ENCODE results near the gene STEAP2.

DNA sequence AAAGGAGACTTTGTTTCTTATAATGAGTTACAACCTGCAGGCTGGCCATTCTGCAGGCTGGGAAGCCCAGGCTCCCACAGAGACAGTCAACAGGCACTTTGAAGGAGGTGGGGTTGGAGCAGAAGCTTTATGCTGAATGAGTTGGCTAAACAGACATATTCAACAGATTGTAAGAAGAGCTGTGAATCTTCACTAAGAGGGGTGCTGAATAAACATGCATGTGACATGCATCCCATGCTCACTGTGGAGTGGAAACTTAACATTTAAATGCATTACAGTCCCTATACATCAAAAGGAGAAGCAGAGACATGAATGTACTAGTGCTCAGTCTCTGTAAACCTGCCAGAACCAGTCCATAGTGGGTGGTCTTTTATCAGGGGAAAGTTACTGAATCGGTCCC, 32.0 kb downstream of the STEAP2 start:
- TF ChIP-seq, protein P1, sequence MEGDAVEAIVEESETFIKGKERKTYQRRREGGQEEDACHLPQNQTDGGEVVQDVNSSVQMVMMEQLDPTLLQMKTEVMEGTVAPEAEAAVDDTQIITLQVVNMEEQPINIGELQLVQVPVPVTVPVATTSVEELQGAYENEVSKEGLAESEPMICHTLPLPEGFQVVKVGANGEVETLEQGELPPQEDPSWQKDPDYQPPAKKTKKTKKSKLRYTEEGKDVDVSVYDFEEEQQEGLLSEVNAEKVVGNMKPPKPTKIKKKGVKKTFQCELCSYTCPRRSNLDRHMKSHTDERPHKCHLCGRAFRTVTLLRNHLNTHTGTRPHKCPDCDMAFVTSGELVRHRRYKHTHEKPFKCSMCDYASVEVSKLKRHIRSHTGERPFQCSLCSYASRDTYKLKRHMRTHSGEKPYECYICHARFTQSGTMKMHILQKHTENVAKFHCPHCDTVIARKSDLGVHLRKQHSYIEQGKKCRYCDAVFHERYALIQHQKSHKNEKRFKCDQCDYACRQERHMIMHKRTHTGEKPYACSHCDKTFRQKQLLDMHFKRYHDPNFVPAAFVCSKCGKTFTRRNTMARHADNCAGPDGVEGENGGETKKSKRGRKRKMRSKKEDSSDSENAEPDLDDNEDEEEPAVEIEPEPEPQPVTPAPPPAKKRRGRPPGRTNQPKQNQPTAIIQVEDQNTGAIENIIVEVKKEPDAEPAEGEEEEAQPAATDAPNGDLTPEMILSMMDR (conservative IDR thresholded peaks at IDR 0.05; ENCODE audit: low read depth, low read length), result no peak
- no peak for TF ChIP-seq BHLHE40 (IDR thresholded peaks at IDR 0.05; ENCODE audit: low read depth, low read length)
- no peak for TF ChIP-seq POLR2A (IDR thresholded peaks at IDR 0.05; ENCODE audit: low read depth, low read length)
- TF ChIP-seq MAFK (IDR thresholded peaks at IDR 0.05; ENCODE audit: low read depth, low read length), result no peak
- TF ChIP-seq MXI1 (IDR thresholded peaks at IDR 0.05; ENCODE audit: borderline replicate concordance, low read depth, low read length), result no peak
- TF ChIP-seq RAD21 (IDR thresholded peaks at IDR 0.05; ENCODE audit: low read length), result no peak
- no peak for TF ChIP-seq RFX5 (IDR thresholded peaks at IDR 0.05; ENCODE audit: low read depth, low read length)
- no peak for TF ChIP-seq USF2 (IDR thresholded peaks at IDR 0.05; ENCODE audit: low read depth, low read length)
- no peak for TF ChIP-seq RCOR1 (IDR thresholded peaks at IDR 0.05; ENCODE audit: insufficient replicate concordance, low read length)
- TF ChIP-seq MAZ (IDR thresholded peaks at IDR 0.05; ENCODE audit: borderline replicate concordance, low read depth, low read length), result no peak
- TF ChIP-seq CHD1 (IDR thresholded peaks at IDR 0.05; ENCODE audit: low read depth, low read length), result no peak

All from IMR-90 (cell line).